ENCODE data around the gene RNF222. TPM values are rescaled to one million over a fixed set of nuclear protein-coding genes. Genes with fewer than 3 reads are reported as not detected.
"Not testable (repeated sequence)": the region's sequence is repeated elsewhere in the genome, so short reads cannot be mapped to it uniquely, and the experiment has no call there.

RNF222 gene
- total RNA-seq, 1 donor from 2014 or later, result not detected

DNA sequence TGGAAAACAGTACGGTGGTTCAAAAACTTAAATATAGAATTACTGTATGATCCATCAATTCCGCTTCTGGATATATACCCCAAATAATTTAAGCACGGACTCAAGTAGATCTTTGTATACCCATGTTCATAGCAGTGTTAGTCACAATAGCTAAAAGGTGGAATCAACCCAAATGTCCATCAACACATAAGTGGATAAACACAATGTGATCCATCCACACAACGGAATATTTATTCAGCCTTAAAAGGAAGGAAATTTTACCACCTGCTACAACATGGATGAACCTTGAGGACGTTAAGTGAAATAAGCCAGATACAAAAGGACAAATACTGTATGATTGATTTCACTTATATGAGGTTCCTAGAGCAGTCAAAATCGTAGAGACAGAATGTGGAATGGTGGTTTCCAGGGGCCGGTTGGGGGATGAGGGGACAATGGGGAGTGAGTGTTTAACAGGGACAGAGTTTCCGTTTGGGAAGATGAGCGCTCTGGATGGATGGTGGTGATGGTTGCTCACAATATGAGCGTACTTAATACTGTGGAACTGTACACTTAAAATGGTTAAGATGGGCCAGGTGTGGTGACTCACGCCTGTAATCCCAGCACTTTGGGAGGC lies 5.4 kb upstream of the RNF222 start:
- TF ChIP-seq, protein P1, sequence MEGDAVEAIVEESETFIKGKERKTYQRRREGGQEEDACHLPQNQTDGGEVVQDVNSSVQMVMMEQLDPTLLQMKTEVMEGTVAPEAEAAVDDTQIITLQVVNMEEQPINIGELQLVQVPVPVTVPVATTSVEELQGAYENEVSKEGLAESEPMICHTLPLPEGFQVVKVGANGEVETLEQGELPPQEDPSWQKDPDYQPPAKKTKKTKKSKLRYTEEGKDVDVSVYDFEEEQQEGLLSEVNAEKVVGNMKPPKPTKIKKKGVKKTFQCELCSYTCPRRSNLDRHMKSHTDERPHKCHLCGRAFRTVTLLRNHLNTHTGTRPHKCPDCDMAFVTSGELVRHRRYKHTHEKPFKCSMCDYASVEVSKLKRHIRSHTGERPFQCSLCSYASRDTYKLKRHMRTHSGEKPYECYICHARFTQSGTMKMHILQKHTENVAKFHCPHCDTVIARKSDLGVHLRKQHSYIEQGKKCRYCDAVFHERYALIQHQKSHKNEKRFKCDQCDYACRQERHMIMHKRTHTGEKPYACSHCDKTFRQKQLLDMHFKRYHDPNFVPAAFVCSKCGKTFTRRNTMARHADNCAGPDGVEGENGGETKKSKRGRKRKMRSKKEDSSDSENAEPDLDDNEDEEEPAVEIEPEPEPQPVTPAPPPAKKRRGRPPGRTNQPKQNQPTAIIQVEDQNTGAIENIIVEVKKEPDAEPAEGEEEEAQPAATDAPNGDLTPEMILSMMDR (IDR thresholded peaks at IDR 0.05; ENCODE audit: unreplicated experiment), result no peak
- no peaks in the 10 kb centered on the region for H3K4me1 Mint-ChIP-seq
- no peak for DNase-seq (ENCODE audit: low spot score in 2 of 2, unreplicated experiment in 2 of 2)

DNA sequence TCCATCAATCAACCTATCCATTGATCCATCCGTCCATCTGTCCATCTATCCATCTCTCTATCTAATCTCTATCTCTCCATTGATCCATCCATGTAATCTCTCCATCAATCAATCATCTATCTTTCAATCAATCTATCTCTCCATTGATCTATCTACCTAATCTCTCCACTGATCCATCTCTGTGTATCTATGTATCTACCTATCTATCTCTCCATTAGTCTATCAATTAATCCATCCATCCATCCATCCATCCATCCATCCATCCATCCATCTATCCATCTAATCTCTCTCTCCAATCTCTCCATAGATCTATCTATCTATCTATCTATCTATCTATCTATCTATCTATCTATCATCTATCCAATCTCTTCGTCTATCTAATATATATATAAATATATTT lies 3.5 kb upstream of the RNF222 start:
- Mint-ChIP-seq H3K4me1 (peaks cover 6% of the 10 kb centered on the region), H3K9me3 (no peaks in the 10 kb centered on the region), H3K27me3 (ENCODE audit: low read depth) (peaks cover 23% of the 10 kb centered on the region), H3K36me3 (no peaks in the 10 kb centered on the region), H3K4me3 (no peak overlapping the region), H3K27ac (no peak overlapping the region)
- TF ChIP-seq, protein P1 (IDR thresholded peaks at IDR 0.05; ENCODE audit: unreplicated experiment), result no peak
- no peak for DNase-seq (ENCODE audit: low spot score in 2 of 2, unreplicated experiment in 2 of 2)

More for the DNA sequence above, 5.4 kb upstream of the RNF222 start:
- Mint-ChIP-seq H3K27me3 (ENCODE audit: low read depth) (peaks cover 9% of the 10 kb centered on the region), H3K36me3 (no peaks in the 10 kb centered on the region), H3K4me3 (no peak overlapping the region), H3K9me3 (no peaks in the 10 kb centered on the region), H3K27ac (no peak overlapping the region)

DNA sequence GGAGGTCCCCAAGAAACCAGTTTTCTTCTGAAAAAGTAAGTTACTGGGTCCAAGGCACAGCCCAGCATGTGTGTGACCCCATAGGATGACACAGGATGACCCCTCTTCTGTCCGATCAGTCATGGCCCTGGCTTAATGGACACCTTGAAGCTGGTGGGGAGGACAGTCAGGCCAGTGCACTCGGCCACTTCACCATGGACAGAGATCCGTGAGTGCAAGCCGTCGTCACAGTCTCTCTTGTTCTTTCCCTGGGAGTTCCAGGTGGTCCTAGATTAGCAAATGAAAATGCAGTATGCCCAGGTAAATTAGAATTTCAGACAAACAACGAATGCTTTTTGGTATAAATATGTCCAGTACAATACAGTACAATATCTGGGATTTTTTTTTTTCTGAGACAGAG lies 1.4 kb upstream of the RNF222 start:
- H3K36me3 Mint-ChIP-seq, result no peaks in the 10 kb centered on the region
- peaks cover 29% of the 10 kb centered on the region for H3K27me3 Mint-ChIP-seq (ENCODE audit: low read depth)
- H3K9me3 Mint-ChIP-seq, result no peaks in the 10 kb centered on the region

DNA sequence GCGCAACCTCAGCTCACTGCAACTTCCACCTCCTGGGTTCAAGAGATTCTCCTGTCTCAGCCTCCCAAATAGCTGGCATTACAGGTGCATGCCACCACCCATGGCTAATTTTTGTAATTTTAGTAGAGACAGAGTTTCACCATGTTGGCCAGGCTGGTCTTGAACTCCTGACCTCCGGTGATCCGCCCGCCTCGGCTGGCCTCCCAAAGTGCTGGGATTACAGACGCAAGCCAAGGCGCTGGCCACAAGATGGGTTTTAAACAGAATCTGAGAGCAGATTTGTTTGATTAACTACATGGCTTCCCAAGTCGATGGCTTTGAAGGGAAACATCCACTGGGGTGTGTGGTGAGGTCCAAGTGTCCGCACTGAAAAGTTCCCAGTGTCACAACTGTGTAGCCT lies 3.1 kb downstream of the RNF222 start:
- H3K9me3 Mint-ChIP-seq; H3K4me3 Mint-ChIP-seq; DNase-seq (ENCODE audit: low spot score in 2 of 2, unreplicated experiment in 2 of 2); H3K27ac Mint-ChIP-seq; H3K36me3 Mint-ChIP-seq: not testable (repeated sequence)
- H3K27me3 Mint-ChIP-seq (ENCODE audit: low read depth), result peaks cover 27% of the 10 kb centered on the region
- peaks cover 14% of the 10 kb centered on the region for H3K4me1 Mint-ChIP-seq

More for the DNA sequence above, 1.4 kb upstream of the RNF222 start:
- H3K4me3 Mint-ChIP-seq, result no peak overlapping the region
- DNase-seq (ENCODE audit: low spot score in 2 of 2, unreplicated experiment in 2 of 2), result no peak
- TF ChIP-seq, protein P1 (IDR thresholded peaks at IDR 0.05; ENCODE audit: unreplicated experiment), result no peak
- no peak overlapping the region for H3K27ac Mint-ChIP-seq
- peaks cover 12% of the 10 kb centered on the region for H3K4me1 Mint-ChIP-seq

DNA sequence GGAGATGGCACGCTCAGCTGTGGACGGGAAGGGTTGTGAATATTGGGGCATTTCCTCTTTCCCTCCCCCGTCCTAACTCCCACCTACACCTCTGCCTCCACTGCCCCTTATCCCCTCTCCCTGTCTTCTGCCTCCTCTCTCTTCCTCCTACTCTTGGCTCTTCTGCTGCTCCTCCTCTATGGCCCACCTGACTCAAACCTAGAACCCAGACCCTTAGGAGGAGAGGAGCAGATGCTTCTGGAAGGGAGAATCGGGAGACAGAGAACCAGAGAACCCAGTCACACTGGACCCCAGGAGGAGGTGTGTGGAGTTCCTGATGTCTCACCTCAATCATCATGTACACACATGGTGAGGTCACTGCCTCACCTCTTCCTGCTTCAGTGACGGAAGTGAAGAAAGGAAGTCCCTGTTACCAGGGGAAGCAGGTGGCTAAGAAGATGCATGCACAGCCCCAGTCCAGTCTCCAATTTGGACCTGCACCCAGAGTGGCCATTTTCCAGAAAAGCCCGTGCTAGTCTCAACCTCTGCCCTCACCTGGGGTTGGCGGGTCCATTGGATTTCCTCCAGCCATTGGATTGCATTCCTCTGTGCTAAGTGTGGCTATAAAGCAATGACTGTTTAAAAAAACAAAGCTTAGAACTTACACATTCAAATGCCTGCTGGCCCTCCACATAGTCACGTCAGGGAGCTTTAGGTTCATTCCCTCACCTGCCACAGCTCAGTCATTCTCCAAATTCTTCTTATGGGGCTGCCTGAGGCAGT lies 4.0 kb downstream of the RNF222 start:
- Mint-ChIP-seq H3K36me3 (no peaks in the 10 kb centered on the region), H3K27me3 (ENCODE audit: low read depth) (peaks cover 26% of the 10 kb centered on the region), H3K4me1 (peaks cover 14% of the 10 kb centered on the region), H3K9me3 (no peaks in the 10 kb centered on the region), H3K4me3 (no peak overlapping the region), H3K27ac (peak overlapping the region; percentile 12)
- TF ChIP-seq, protein P1 (IDR thresholded peaks at IDR 0.05; ENCODE audit: unreplicated experiment), result no peak
- DNase-seq (ENCODE audit: low spot score in 2 of 2, unreplicated experiment in 2 of 2), result no peak
